Activated CD4-positive, alpha-beta T cell treated with anti-CD3 and anti-CD28 coated beads, Interleukin-2, amount 10 ng/mL, durations not matched to agents 24 days and 14 days (primary cell): ENCODE measurements around the gene POLR2E. TPM values are rescaled to one million over a fixed set of nuclear protein-coding genes. Genes with fewer than 3 reads are reported as not detected.

Source experiments
- DNase-seq: peaks from one replicate; pipeline ENCODE4 v3.0.0; 2022
- H3K27ac Mint-ChIP-seq: one replicate; pipeline ENCODE4 v1.8.0; 2022; ENCODE audit warnings: mild to moderate bottlenecking, mixed read lengths
- H3K27me3 Mint-ChIP-seq: one replicate; pipeline ENCODE4 v1.8.0; 2022; ENCODE audit warnings: mixed read lengths
- H3K36me3 Mint-ChIP-seq: one replicate; pipeline ENCODE4 v1.8.0; 2022; ENCODE audit warnings: low read depth, mild to moderate bottlenecking, mixed read lengths
- H3K4me1 Mint-ChIP-seq: one replicate; pipeline ENCODE4 v1.8.0; 2021; ENCODE audit warnings: mixed read lengths
- H3K4me3 Mint-ChIP-seq: one replicate; pipeline ENCODE4 v1.8.0; 2022; ENCODE audit warnings: mild to moderate bottlenecking, moderate library complexity, mixed read lengths
- H3K9me3 Mint-ChIP-seq: one replicate; pipeline ENCODE4 v1.8.0; 2021; ENCODE audit warnings: mixed read lengths
- intact Hi-C: fragments of 100-400 bp; cut with micrococcal nuclease; formaldehyde crosslinking; loops from one replicate; pipeline ENCODE4 v1.15.1; 2023
- total RNA-seq: library from RNA; stranded (reverse); gene quantifications from 2 replicates; pipeline ENCODE4 v1.2.3, GENCODE V29; 2022

POLR2E gene
- total RNA-seq, 1 donor from 2014 or later = 273 TPM

GRCh38 chr19:1088416-1089010 is 6.7 kb downstream of the POLR2E start:
- H3K4me1 Mint-ChIP-seq = peaks cover 18% of the 10 kb centered on the region
- H3K36me3 Mint-ChIP-seq = peaks cover 45% of the 10 kb centered on the region
- no peaks in the 10 kb centered on the region for H3K27me3 Mint-ChIP-seq
- no peak overlapping the region for H3K4me3 Mint-ChIP-seq
- intact Hi-C loops = no loop called here
- DNase-seq = peak; percentile 77
- peak overlapping the region; percentile 84 for H3K27ac Mint-ChIP-seq
- H3K9me3 Mint-ChIP-seq = no peaks in the 10 kb centered on the region

GRCh38 chr19:1087813-1088415 is 7.3 kb downstream of the POLR2E start:
- H3K36me3 Mint-ChIP-seq = peaks cover 39% of the 10 kb centered on the region
- H3K4me1 Mint-ChIP-seq = peaks cover 16% of the 10 kb centered on the region
- H3K4me3 Mint-ChIP-seq = peak overlapping the region; percentile 70
- H3K27me3 Mint-ChIP-seq = no peaks in the 10 kb centered on the region
- H3K9me3 Mint-ChIP-seq = no peaks in the 10 kb centered on the region
- intact Hi-C loops = no loop called here
- peak; percentile 85 for DNase-seq
- H3K27ac Mint-ChIP-seq = peak overlapping the region; percentile 84

GRCh38 chr19:1086613-1087012 is 8.6 kb downstream of the POLR2E start:
- Mint-ChIP-seq H3K4me3 (no peak overlapping the region), H3K9me3 (no peaks in the 10 kb centered on the region), H3K27ac (peak overlapping the region; percentile 51), H3K4me1 (peaks cover 18% of the 10 kb centered on the region), H3K36me3 (peaks cover 46% of the 10 kb centered on the region), H3K27me3 (no peaks in the 10 kb centered on the region)
- DNase-seq = no peak
- intact Hi-C loops = no loop called here

- Mint-ChIP-seq H3K36me3 (peaks cover 47% of the 10 kb centered on the region), H3K27me3 (no peaks in the 10 kb centered on the region), H3K27ac (peak overlapping the region; percentile 78), H3K4me3 (peak overlapping the region; percentile 15), H3K4me1 (peaks cover 21% of the 10 kb centered on the region), H3K9me3 (no peaks in the 10 kb centered on the region)
- peak; percentile 68 for DNase-seq
- intact Hi-C loops = no loop called here
Measured at GRCh38 chr19:1085676-1086442, 9.3 kb downstream of the POLR2E start.

- H3K36me3 Mint-ChIP-seq = peaks cover 52% of the 10 kb centered on the region
- H3K27ac Mint-ChIP-seq = peak overlapping the region; percentile 78
- no peaks in the 10 kb centered on the region for H3K27me3 Mint-ChIP-seq
- no peak for DNase-seq
- peak overlapping the region; percentile 15 for H3K4me3 Mint-ChIP-seq
- H3K4me1 Mint-ChIP-seq = peaks cover 23% of the 10 kb centered on the region
- H3K9me3 Mint-ChIP-seq = no peaks in the 10 kb centered on the region
- intact Hi-C loops = no loop called here
Measured at GRCh38 chr19:1085053-1085658, 10.0 kb downstream of the POLR2E start.

GRCh38 chr19:1084024-1084868 is 10.9 kb downstream of the POLR2E start:
- no peak for DNase-seq
- intact Hi-C loops = no loop called here
- H3K9me3 Mint-ChIP-seq = no peaks in the 10 kb centered on the region
- H3K4me1 Mint-ChIP-seq = peaks cover 24% of the 10 kb centered on the region
- H3K27ac Mint-ChIP-seq = peak overlapping the region; percentile 49
- no peaks in the 10 kb centered on the region for H3K27me3 Mint-ChIP-seq
- no peak overlapping the region for H3K4me3 Mint-ChIP-seq
- peaks cover 59% of the 10 kb centered on the region for H3K36me3 Mint-ChIP-seq

GRCh38 chr19:1082928-1083816 is 12.0 kb downstream of the POLR2E start:
- no peaks in the 10 kb centered on the region for H3K27me3 Mint-ChIP-seq
- no peak for DNase-seq
- H3K4me3 Mint-ChIP-seq = no peak overlapping the region
- no peaks in the 10 kb centered on the region for H3K9me3 Mint-ChIP-seq
- intact Hi-C loops = no loop called here
- H3K4me1 Mint-ChIP-seq = peaks cover 27% of the 10 kb centered on the region
- no peak overlapping the region for H3K27ac Mint-ChIP-seq
- peaks cover 59% of the 10 kb centered on the region for H3K36me3 Mint-ChIP-seq

GRCh38 chr19:1082165-1082927 is 12.8 kb downstream of the POLR2E start:
- H3K4me1 Mint-ChIP-seq = peaks cover 23% of the 10 kb centered on the region
- peak overlapping the region; percentile 40 for H3K4me3 Mint-ChIP-seq
- H3K27me3 Mint-ChIP-seq = no peaks in the 10 kb centered on the region
- peak; percentile 94 for DNase-seq
- intact Hi-C loops = no loop called here
- peak overlapping the region; percentile 78 for H3K27ac Mint-ChIP-seq
- H3K9me3 Mint-ChIP-seq = no peaks in the 10 kb centered on the region
- peaks cover 58% of the 10 kb centered on the region for H3K36me3 Mint-ChIP-seq

GRCh38 chr19:1081301-1082164 is 13.6 kb downstream of the POLR2E start:
- Mint-ChIP-seq H3K4me1 (peaks cover 27% of the 10 kb centered on the region), H3K9me3 (no peaks in the 10 kb centered on the region), H3K4me3 (no peak overlapping the region), H3K27ac (peak overlapping the region; percentile 37), H3K36me3 (peaks cover 61% of the 10 kb centered on the region), H3K27me3 (no peaks in the 10 kb centered on the region)
- DNase-seq = no peak
- intact Hi-C loops = loop anchor here (2.0 kb wide), 1 partner anchor 17 kb away; no protein-coding TSS in a partner anchor

- DNase-seq = no peak
- intact Hi-C loops = loop anchor here (2.0 kb wide), 1 partner anchor 16 kb away; no protein-coding TSS in a partner anchor
- Mint-ChIP-seq H3K9me3 (no peaks in the 10 kb centered on the region), H3K4me3 (no peak overlapping the region), H3K27me3 (peaks cover under 1% of the 10 kb centered on the region), H3K4me1 (peaks cover 34% of the 10 kb centered on the region), H3K27ac (peak overlapping the region; percentile 34), H3K36me3 (peaks cover 67% of the 10 kb centered on the region)
Measured at GRCh38 chr19:1080360-1081161, 14.6 kb downstream of the POLR2E start.
